Measurements from ENCODE around the gene PLEKHF1. TPM values are rescaled to one million over a fixed set of nuclear protein-coding genes. Genes with fewer than 3 reads are reported as not detected.
"Not testable (repeated sequence)": the region's sequence is repeated elsewhere in the genome, so short reads cannot be mapped to it uniquely, and the experiment has no call there.

Gene PLEKHF1
- total and polyA plus RNA-seq, 2 of the 8 experiments (the other 6 are each of a cell fraction or from before 2014, with no cell fraction given) = 11.1 to 18.4 TPM

DNA sequence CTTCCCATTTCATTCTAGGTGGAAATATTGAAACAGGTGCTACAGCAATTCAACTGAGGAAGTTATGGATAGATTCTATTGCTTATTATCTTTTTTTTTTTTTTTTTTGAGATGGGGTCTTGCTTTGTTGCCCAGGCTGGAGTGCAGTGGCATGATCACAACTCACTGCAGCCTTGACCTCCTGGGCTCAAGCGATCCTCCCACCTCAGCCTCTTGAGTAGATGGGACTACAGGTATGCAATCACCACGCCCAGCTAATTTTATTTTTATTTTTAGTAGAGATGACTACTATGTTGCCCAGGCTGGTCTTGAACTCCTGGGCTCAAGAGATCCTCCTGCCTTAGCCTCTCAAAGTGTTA lies 44.2 kb downstream of the PLEKHF1 start:
- DNase-seq (ENCODE audit: low read depth in 1 of 2, low spot score in 2 of 2); H2BK12ac ChIP-seq (ENCODE audit: low read depth, low read length); H2BK120ac ChIP-seq (replicated peaks; ENCODE audit: low read depth, low read length); H3K4me3 ChIP-seq (ENCODE audit: extremely low read depth in 1 of 4, insufficient read depth in 2 of 4, low read depth in 3 of 4, low read length in 4 of 4); H3K4me2 ChIP-seq (ENCODE audit: insufficient read depth in 1 of 2, low read depth in 2 of 2, low read length in 2 of 2); H3K23ac ChIP-seq (ENCODE audit: insufficient read length); H2AK5ac ChIP-seq (ENCODE audit: low read depth, low read length); H2BK15ac ChIP-seq (ENCODE audit: low read length); H4K20me1 ChIP-seq (replicated peaks in 1 of 2; ENCODE audit: control insufficient read depth in 1 of 2, insufficient read depth in 2 of 2, low read length in 2 of 2); H3K23me2 ChIP-seq (ENCODE audit: low read depth, low read length); H4K5ac ChIP-seq (ENCODE audit: insufficient read length, low read depth, low read length); H3K56ac ChIP-seq (replicated peaks; ENCODE audit: insufficient read length, low read depth, low read length); H3K9me3 ChIP-seq (ENCODE audit: insufficient read depth in 2 of 2, low read depth in 1 of 2, low read length in 1 of 2); H3K18ac ChIP-seq (ENCODE audit: extremely low read depth, low read length); H4K8ac ChIP-seq (ENCODE audit: extremely low read depth, insufficient read depth, low read length); H3K4me1 ChIP-seq (replicated peaks in 1 of 4; ENCODE audit: control insufficient read depth in 3 of 4, insufficient read depth in 4 of 4, low read length in 3 of 4); H3K79me1 ChIP-seq (ENCODE audit: low read depth, low read length); H2AFZ ChIP-seq (ENCODE audit: low read length); H2BK5ac ChIP-seq (ENCODE audit: low read depth, low read length); H3K14ac ChIP-seq (ENCODE audit: insufficient read length); H3K27ac ChIP-seq (ENCODE audit: low read depth, low read length); H2BK20ac ChIP-seq (ENCODE audit: low read length); H4K91ac ChIP-seq (replicated peaks; ENCODE audit: insufficient read length, low read length); H3K4ac ChIP-seq (replicated peaks; ENCODE audit: insufficient read length, low read depth, low read length); FAIRE-seq; H3K79me2 ChIP-seq (ENCODE audit: control insufficient read depth in 1 of 2, insufficient read depth in 2 of 2, low read length in 2 of 2); POLR2A ChIA-PET (ENCODE audit: partially characterized antibody); H3K36me3 ChIP-seq (ENCODE audit: control insufficient read depth in 2 of 4, insufficient read depth in 4 of 4, low read length in 3 of 4); H3K27me3 ChIP-seq (replicated peaks in 1 of 4; ENCODE audit: control insufficient read depth in 3 of 4, extremely low read depth in 1 of 4, insufficient read depth in 3 of 4, low read length in 3 of 4); H3K9ac ChIP-seq (replicated peaks in 1 of 4; ENCODE audit: extremely low read depth in 1 of 4, low read depth in 3 of 4, low read length in 3 of 4): not testable (repeated sequence)
- 88% methylated on average over 2 of the region's 2 CpGs; no CpG with 5 or more reads in 1 of the 2 experiments for WGBS, 2 experiments (ENCODE audit: extremely low coverage in 1 of 2, insufficient coverage in 1 of 2, insufficient read length in 1 of 2, insufficient replicate concordance in 2 of 2, low coverage in 1 of 2, low lambda C conversion rate in 2 of 2, missing lambda C conversion rate in 1 of 2)
- CTCF ChIA-PET (ENCODE audit: partially characterized antibody) = interaction anchor here (0.9 to 2.4 kb wide), 4 partner anchors 15 to 99 kb away, joined by 3 to 9 read pairs (median 3); no protein-coding TSS in a partner anchor

Data from H1 (cell line).